ENCODE results near the gene PFKFB1.
A peak's percentile ranks its signal among the peaks of the same experiment; 100 is the strongest.

Gene PFKFB1

DNA sequence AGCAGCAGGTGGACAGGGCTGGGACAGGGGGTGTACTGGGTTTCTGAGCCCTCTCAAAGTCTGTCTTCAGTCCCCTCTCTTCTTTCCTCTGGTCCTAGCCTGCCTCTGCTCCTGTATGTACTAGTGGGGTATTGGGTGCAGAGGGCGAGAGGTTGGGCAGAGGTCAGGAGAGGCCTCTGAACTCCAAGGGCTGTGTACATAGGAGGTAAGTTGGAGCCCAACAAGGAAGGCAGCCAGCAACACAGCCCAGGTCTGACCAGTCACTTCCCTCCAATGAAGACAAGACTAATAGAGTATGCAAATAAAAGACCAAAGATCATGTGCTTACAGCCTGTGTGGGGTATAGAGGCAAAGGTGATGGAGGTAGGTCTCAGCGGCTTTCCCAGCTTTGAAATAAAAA, at the start of gene PFKFB1:
TSS of gene PFKFB1 (minus strand) at position 90 of the 400 bp plus-strand sequence. CDS start 181 bp downstream, outside the sequence.
- DNase-seq (ENCODE audit: low read depth): no peak

DNA sequence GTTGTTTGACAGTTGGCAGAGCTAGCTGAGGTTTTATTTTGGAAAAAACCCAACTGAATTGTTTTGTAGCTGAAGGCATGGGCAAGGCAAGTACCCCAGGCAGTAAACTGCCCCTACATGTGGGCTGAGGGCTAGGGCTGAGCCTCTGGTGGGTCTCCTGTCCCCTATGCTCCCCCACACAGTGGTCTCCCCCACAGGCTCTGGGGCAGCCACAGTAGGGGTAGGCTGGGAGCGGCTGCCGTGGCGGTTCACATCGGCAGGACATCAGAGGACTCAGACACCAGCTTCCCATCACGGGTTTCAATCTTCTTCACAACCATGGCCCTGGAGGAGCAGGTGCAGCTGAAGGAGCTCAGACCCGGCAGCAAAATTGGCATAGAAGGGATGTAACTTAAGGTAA, 47.5 kb upstream of the PFKFB1 start:
- no peak for DNase-seq (ENCODE audit: low read depth)

DNA sequence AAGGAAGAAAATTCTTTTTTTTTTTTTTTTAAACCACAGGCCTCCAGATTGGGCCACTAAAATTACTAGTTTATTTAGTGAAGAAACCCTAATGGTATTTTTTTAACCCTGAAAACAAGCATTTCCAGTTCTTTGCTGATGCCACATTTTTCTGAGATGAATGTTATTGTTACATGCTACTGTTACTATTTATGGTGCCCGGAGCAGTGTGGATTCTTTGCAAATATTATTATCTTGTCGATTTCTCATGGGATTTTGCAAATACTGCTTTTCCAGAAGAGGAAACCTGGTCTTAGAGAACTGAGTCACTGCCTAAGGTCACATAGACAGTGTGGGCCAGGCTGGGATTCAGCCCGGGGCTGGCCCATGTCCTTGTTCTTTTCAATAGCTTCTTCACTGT, 45.5 kb upstream of the PFKFB1 start:
- no peak for DNase-seq (ENCODE audit: low read depth)

DNA sequence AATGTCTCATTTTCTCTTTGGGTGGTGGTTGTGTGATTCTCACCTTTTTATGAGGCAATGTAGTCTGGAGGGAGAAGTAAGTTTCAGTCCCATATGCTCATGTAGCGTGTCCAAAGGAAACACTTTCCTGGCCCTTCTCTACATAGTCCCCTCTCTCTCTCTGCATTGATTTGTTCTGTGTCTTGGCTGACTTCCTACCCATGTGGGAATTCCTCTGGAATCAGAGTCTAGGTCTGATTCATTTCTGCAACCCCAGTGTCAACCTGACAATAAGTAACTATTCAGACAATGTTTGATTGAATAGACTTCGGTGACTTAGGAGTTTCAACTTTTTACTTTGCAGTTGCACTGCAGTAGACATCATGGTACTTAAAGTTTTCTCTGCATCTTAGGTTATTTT, 39.4 kb upstream of the PFKFB1 start:
- no peak for DNase-seq (ENCODE audit: low read depth)

DNA sequence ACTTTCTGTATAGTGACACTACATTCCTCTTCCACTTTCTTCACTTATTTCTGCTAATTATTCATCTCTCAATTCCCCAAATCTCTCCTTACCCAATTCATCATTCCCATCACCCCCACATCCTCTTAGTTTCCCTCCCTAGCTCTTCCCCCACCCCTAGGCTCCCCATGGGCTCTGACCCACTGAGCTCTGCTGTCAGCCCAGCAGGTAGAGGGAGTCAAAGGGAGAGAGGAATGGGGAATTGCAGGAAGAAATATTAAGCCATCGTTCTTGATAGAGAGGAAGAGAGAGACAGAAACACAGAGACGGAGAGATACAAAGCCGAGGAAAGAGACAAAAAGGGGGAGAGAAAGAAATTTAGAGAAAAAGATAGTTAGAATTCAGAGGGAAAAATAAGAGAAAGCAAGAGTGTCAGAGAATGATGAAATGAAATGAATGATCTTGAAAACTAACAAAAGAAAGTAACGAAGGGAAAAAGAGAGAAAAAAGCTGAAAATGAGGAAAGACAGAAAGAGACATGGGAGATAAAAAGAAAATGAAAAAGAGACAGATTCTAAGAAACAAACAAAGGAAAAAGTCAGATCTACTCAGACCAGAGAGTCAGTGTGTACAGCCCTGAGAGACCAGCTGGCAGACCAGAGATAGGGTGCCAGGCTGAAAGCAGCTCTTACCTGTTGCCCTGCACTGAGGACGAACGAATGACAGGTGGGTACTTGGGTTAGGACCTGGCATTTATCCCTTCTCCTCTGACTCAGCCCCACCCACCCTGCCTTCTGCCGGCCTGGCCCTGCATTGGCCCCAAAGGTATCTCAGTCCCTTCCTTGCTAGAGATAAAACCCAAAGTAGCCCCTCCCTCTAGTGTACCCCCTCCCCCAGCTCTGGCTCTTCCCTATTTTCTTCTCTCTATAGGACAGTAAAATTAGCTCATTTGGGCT, 36.5 kb upstream of the PFKFB1 start, which contains the start of gene ALAS2:
TSS of gene ALAS2 (minus strand) at position 707 of the 935 bp plus-strand sequence. CDS start 4,977 bp downstream, outside the sequence.
- DNase-seq (ENCODE audit: low read depth): no peak

DNA sequence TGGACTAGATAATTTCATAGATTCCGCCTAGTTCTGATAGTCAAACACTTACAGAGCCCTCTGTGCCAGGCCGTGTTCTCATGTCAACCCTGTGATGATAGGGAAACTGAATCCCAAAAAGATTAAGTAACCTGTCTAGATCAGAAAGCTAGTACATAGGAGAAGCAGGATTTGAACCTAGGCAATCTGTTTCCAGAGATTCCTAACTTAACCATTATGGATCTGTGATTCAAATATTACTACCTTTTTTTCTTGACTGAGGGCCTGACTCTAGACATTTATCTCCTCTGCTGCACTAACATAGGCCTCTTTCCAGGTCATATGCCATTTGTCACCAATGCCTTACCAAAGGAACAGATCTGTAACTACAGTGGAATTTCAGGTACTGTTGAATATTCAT, 35.3 kb upstream of the PFKFB1 start:
- no peak for DNase-seq (ENCODE audit: low read depth)

DNA sequence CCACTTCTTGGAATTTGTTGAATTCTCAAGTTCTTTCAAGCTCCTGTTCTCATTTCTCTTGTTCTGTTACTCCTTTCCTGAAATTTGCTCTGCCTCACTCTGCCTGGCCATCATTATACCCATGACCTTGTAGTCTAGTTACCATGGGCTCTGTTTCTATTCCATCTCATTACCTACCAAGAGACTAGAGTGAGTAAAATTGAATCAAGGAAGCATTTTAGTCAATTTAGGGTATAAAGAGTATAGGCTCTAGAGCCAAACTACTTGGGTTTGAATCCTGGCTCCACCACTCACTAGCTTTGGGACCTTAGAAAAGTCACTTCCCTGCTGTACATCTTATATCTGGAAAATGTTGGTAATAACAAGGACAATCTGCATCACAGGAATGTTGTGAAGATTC, 34.6 kb upstream of the PFKFB1 start:
- no peak for DNase-seq (ENCODE audit: low read depth)

DNA sequence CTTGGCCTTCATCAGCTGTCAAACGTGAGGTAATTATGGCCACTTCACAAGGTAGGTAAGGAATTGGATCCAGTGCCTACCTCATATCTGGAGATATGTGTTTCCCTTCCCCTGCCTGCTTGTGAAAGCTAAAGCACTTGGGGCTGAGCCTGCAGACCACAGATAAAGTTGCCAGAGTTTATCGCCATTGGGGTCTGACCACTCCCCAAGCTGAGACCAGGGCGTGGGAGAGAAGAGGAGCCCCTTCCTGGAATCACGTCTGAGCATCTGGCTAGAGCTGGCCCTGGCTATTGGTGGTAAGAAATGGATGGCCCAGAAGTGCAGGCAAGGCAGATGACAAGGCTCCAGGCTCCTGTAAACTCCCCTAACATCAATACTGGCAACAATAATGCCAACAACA, 34.1 kb upstream of the PFKFB1 start:
- DNase-seq (ENCODE audit: low read depth): no peak

DNA sequence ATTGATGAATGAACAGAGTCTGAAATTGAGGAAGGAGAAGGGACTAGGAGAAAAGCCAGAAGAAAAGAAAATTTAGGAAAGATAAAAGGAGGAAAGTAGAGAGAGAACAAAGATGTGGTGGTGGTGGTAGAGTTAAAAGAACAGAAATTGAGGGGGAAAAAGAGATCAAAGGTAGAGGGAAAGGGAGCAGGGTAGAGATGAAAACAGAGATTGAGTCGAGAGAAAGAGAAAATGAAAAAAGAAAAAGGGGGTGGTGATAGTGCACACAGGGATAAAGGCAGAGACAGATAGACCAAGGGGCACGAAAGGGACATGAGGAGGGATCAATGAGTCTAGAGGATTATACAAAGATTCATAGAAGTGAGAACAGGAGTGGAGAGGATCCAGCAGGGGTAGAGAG, 32.9 kb upstream of the PFKFB1 start:
- no peak for DNase-seq (ENCODE audit: low read depth)

DNA sequence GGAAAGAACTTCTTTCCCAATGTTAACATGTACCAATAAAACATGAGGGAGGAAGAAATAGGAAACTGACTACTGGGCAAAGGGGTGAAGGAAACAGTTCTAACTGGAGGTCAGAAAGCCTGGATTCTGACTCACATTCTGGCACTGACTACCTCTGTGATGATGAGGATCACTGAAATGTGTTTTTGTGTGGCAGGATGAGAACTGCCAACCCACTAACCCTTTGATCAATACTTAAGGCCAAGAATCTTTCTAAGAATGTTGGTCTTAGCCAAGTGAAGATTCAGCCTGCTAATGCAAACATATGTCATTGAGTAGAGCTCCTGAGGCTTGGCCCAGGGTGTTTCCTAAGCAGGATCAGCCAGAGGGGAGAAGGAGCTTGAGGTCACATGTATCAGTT, 32.2 kb upstream of the PFKFB1 start:
- no peak for DNase-seq (ENCODE audit: low read depth)

DNA sequence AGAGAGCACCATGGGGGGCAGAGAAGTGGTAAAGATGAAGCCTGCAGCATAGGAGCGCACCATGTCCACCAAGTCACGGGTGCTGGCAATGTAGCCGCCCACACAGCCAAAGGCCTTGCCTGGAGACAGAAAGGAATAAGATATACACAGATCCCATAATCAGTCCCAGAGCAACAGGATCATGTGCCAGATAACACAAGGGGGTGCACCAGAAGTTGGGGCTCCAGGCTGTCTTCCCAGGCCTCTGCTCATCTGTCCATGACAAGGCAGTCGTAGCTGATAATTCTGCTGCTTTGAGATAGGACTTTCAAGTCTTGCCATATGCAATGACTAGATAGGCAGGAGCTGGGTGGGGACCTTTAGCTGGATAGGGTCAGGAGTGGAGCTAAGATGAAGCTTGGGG, 20.9 kb upstream of the PFKFB1 start:
- no peak for DNase-seq (ENCODE audit: low read depth)

DNA sequence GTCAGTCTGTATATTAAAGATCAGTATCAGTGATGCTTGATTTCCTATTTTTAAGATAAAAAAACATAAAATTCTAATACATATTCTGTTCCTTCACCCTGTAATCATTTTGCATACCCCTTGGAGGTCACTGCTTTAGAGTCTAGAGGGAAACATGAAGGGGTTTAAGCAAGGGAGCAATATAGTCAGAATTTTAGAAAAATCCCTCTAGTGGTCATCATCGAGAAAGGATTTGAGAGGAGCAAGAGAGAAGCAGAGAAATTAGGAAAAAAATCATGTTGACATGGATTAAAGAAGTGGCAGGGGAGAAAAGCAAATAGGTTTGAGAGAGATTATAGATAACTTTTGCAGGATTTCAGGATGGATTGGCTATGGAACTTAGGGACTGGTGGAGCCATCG, 17.3 kb upstream of the PFKFB1 start:
- peak; percentile 29 for DNase-seq (ENCODE audit: low read depth)

DNA sequence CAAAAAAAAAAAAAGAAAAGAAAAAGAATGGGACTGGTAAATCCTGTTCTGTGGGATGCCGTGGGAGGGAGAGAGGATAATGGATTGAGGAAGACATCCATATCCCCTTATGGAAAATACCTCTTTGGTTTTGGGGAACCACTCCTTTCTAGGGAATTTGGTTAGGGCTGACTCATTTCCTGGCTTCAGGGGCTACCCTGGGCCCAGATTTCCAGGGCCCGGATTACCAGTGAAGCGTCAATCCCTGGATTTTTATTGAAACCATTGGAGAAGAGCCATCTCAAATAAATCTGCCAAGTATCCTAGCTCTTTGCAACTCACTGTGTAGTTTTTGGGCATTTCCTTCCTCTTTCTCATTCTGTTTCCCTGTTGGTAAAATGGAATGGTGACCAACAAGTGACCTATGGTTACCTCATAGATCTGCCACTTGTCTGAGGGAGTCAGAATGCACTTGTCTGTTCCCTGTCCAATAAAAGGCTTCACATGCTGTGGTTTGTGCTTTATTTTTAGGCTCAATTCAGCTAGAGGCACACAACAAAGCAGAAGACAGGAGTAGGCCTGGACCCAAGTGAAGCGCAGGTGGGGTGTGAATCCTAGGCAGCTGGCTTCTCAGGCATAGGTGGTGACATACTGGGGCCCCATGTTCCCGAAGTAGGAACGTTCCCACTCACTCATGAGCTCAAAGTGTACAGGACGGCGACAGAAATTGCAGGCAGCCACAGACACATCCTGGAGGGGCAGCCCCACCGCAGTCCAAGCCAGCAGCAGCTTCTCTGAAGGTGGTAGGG, 14.8 kb upstream of the PFKFB1 start:
- peak; percentile 52 for DNase-seq (ENCODE audit: low read depth)

DNA sequence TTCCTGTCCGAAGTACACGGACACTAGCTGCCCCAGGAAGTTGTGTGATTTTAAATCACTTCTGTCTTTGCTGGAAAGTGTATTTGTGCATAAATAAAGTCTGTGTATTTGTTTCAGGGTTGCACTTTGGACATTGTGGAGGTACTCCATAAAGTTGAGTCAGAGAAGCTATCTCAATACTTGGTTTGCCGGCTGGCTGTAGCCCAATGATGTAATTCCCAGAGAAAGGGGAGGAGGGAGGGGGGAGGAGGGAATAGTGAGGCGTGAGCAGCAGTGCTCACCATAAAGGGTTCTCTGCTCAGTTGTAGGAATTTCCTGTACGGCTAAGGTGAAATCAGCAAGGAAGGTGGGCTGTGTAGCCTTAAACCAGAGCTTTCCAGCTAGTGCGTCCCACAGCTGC, 13.7 kb upstream of the PFKFB1 start:
- peak; percentile 61 for DNase-seq (ENCODE audit: low read depth)

DNA sequence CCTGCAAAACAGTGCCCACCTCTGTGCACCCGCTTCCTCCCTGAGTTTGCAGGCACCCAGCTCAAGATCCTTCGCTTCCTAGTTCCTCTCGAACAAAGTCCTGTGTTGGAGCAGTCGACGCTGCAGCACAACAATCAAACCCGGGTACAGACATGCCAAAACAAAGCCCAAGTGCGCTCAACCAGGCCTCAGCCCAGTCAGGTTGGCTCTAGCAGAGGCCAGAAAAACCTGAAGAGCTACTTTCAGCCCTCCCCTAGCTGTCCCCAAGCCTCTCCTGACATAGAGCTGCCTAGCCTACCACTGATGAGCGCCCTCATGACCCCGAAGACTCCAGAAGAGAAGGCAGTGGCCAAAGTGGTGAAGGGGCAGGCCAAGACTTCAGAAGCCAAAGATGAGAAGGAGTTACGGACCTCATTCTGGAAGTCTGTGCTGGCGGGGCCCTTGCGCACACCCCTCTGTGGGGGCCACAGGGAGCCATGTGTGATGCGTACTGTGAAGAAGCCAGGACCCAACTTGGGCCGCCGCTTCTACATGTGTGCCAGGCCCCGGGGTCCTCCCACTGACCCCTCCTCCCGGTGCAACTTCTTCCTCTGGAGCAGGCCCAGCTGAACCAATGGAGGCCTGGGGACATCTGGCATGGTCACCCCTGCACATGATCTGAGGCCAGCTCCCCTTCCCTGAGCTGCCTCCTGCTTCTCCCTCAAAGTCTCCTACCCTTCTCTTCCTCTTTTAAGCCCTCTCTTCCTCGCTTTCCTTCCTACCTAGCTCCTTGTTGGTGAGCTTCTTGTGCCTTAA, 13.0 kb upstream of the PFKFB1 start:
- no peak for DNase-seq (ENCODE audit: low read depth)

DNA sequence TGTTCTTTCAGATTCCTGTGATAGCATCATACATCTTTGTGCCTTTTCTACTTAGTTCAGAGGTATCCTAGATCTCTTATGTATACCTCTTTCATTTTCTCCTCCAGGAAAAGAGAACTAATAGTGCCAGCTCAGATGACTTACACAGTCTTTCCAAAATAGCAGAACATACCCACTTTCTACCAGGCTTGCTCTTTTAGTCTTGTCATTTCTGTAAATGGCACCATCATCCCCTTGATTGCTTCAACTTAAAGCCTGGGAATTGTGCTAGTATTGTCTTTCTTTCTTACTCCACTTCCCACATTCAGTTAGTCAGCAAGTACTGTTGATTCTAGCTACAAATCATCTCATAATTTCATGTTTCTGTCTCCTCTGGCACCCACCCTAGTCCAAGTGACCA, 11.3 kb upstream of the PFKFB1 start:
- DNase-seq (ENCODE audit: low read depth): no peak

DNA sequence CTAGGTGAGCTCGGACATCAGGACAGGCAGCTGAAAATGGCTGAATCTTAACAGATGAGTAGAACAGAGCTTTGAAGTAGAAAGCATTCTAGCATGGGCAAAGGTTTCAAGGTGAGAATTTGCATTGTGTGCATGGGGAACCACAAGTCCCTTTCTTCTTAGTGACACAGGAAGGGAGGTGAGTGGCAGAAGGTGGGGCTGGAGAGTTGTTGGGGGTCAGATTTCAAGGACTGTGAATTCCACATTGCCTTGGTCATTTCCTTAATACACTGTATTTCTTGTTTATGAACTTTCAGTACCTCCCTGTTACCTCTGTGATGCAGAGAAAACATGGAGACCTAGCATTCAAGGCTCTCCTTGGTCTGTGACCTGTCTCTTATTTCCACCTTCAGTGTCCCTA, 10.2 kb upstream of the PFKFB1 start:
- DNase-seq (ENCODE audit: low read depth): peak; percentile 1

DNA sequence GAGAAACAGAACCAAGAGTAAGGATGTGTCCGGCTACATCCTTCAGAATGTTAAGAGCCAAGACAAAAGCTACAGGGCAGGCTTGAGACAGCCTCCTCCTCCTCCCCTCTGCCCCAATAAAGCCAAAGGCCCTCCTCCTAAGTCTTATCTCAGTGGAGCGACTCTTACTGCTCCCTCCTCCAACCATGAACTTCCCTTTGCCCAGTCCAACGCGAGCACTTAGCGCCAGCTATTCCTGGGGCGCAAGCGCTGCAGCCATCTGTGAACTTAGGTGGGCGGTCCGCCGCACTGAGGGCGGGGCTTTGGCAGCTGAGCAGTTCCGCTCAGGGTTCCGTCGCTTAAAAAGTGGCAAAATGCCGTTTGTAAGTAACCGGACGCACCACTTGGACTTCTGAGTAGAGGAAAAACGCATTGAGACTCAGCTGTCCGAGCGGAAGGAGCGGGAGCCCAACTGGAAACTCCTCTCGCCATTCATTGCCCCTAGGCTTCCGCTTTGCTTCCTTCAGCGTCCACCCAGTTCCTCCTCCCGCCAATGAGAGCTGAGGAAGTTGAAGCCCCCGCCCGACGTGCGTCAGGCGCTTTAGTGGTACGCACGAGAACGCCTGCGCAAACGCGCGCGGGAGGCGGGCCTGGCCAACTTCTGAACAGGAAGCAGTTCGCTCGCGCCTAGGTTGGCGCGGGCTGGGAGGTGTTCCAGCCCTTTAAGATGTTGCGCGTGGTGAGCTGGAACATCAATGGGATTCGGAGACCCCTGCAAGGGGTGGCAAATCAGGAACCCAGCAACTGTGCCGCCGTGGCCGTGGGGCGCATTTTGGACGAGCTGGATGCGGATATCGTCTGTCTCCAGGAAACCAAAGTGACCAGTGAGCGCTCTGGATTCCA, 6.0 kb upstream of the PFKFB1 start, which contains the start of gene APEX2:
TSS of gene APEX2 (plus strand) at position 647 of the 882 bp plus-strand sequence. CDS start at position 707, 60 bp downstream.
- DNase-seq (ENCODE audit: low read depth): peak; percentile 90

DNA sequence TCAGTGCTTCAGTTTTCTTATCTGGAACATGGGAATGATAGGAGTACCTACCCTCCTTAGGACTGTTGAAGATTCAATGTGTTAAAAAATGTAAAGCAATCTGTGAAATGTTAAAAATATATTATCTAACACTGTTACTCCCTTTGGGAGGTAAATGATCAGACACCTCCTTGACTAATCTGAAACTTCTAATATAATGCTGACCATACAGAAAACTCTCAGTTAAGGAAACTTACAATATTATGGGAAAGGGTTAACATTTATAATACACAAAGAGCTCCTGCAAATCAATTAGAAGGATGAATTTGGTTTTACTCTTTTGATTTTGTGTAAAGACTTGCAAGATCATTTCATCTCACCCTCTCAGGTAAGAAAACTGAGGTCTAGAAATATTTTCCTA, 1.6 kb upstream of the PFKFB1 start:
- DNase-seq (ENCODE audit: low read depth): no peak

DNA sequence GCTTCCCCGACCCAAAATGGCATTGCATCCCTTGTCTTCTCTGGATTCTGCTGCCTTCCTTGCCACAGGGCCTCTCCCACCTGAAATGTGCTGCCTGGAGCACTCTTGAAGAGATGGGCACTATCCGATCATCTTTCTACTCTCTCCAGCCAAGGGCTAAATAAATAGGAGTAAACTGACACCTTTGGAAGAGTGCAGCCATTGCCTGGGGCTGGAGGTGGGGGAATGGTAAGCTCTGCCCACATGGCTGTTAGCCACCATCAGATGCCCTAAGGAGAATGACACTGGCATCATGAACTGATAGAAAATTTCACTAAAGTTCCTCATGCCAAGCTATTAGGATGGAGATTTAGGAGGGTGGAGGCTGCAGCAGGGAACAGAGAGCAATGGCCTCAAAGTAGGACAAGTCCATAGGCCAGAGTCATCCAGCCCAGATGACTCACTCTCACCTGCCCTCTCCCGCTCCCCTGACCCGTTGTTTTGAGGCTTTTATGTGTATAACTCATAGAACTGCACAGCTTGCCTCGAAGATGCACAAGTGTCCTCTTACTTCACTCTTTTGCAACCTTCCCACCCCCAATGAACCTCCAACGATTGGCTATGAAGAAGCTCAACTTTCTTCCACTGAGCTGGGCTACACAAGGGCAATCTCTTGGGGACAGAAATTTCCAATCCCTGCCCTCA, 822 bp upstream of the PFKFB1 start:
- no peak for DNase-seq (ENCODE audit: low read depth)

All from ELR (cell line).